Activated CD8-positive, alpha-beta T cell treated with anti-CD3 and anti-CD28 coated beads, Interleukin-2, amount 10 ng/mL, durations not matched to agents 7 days and 5 days (primary cell): ENCODE results near the gene BHLHE41. TPM values are rescaled to one million over a fixed set of nuclear protein-coding genes. Genes with fewer than 3 reads are reported as not detected.

Experiments
- ATAC-seq: fragments of 150-1000 bp; cut with Tn5 transposase; one replicate; pipeline ENCODE4 v1.10.0; 2021; ENCODE audit warnings: moderate library complexity
- CTCF ChIA-PET: fragments of 350-600 bp; sonication (Branson Sonifier 250); formaldehyde crosslinking; loops from one replicate; lab custom pipeline; 2021; ENCODE audit warnings: antibody characterized with exemption; lab: Charles Lee
- POLR2A ChIA-PET: fragments of 350-600 bp; sonication (Branson Sonifier 250); formaldehyde crosslinking; loops from one replicate; lab custom pipeline; 2021; ENCODE audit warnings: antibody characterized with exemption; lab: Charles Lee
- DNase-seq: peaks from one replicate; pipeline ENCODE4 v3.0.0-alpha.2; 2020
- H3K27ac Mint-ChIP-seq: one replicate; pipeline ENCODE4 v1.8.0; 2021; ENCODE audit warnings: mild to moderate bottlenecking, mixed read lengths
- H3K27me3 Mint-ChIP-seq: one replicate; pipeline ENCODE4 v1.8.0; 2021; ENCODE audit warnings: low read depth, mixed read lengths
- H3K36me3 Mint-ChIP-seq: one replicate; pipeline ENCODE4 v1.8.0; 2021; ENCODE audit warnings: low read depth, mixed read lengths
- H3K4me1 Mint-ChIP-seq: one replicate; pipeline ENCODE4 v1.8.0; 2021; ENCODE audit warnings: low read depth, mixed read lengths
- H3K4me3 Mint-ChIP-seq: one replicate; pipeline ENCODE4 v1.8.0; 2021; ENCODE audit warnings: mild to moderate bottlenecking, mixed read lengths
- H3K9me3 Mint-ChIP-seq: one replicate; pipeline ENCODE4 v1.8.0; 2022; ENCODE audit warnings: mixed read lengths; ENCODE audit not compliant: insufficient read depth
- total RNA-seq, 2 experiments: library from RNA; stranded (reverse); gene quantifications; one replicate each; pipeline ENCODE4 v1.2.3, GENCODE V29; 2021

BHLHE41 gene
- total RNA-seq, 2 experiments from 2014 or later, result not detected

GRCh38 chr12:26121323-26122060, 3.3 kb downstream of the BHLHE41 start:
- no peak for ATAC-seq
- ChIA-PET POLR2A (interaction anchor here (0.6 kb wide), 1 partner anchor 929 kb away, joined by 3 read pairs; no protein-coding TSS in a partner anchor), CTCF (interaction anchor here (1.2 to 1.4 kb wide), 2 partner anchors 24 to 492 kb away, joined by 3 to 4 read pairs; no protein-coding TSS in a partner anchor)
- Mint-ChIP-seq H3K36me3 (no peaks in the 10 kb centered on the region), H3K4me1 (peaks cover 30% of the 10 kb centered on the region), H3K27ac (no peak overlapping the region), H3K9me3 (no peaks in the 10 kb centered on the region), H3K4me3 (peak overlapping the region; percentile 53), H3K27me3 (peaks cover 75% of the 10 kb centered on the region)
- no peak for DNase-seq

DNA sequence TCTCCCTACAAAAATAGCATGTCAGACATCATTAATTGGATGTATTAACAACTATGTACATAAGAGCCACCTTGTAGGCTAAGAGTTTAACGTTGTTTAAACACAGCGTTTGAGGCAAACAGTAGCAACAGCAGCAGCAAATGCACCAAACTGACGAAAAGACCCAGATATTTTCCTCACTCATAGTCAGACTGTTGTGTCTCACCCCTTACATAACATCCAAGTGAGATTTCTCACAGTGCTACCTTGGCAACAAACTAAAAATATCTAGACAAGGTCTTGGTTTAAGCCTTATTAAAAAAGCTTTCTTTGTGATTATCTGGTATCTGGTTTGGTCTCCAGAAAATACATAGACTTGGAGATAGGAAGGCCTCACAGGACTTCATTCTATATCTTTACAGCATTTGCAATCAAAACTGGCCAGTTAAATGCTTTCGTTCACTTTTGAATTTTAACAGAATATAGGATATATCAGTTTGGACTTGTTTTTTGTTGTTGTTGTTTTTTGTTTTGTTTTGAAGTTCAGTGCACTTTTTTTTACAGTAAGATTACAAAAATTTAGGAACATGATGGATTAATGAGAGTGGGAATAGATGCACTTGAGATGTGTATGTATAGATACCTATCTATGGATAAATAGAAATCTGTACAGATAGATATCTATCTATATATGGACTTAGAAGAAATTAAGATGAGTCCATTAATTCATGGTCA, 4.1 kb downstream of the BHLHE41 start:
- peaks cover 27% of the 10 kb centered on the region for H3K4me1 Mint-ChIP-seq

DNA sequence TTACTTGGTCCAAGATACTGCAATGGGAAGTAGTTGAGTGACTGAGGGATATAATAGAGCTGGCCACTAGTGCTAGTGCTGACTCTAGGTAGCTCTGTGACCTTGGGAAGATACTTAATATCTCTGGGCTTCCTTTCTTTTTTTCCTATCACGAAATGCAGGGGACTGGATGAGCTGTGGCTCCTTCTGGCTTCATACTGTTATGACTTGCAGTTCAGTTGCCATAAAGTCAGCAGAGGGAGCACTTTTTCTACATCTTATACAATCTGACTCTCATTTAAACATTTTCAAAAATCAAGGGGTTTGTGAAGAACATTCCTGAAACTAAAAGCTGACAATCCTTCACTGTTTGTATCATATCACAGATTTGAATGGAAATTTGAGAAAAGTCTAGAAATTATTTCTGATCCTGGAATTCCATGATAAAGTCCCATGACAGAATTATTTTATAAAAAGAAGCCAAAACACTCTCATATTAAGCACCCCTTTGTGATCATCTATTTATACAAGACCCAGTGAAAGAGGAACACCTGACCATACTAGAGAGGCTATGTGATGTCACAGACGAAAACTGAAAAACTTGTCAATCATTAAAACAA, 5.3 kb downstream of the BHLHE41 start:
- ChIA-PET POLR2A (no interaction called here), CTCF (interaction anchor here (0.5 to 3.0 kb wide), 21 partner anchors 9 to 626 kb away, joined by 3 to 11 read pairs (median 3); no protein-coding TSS in a partner anchor)
- ATAC-seq (no peak), DNase-seq (no peak)
- Mint-ChIP-seq H3K27ac (no peak overlapping the region), H3K4me3 (no peak overlapping the region), H3K36me3 (no peaks in the 10 kb centered on the region), H3K9me3 (no peaks in the 10 kb centered on the region), H3K4me1 (peaks cover 20% of the 10 kb centered on the region), H3K27me3 (peaks cover 70% of the 10 kb centered on the region)

More for the DNA sequence above, 4.1 kb downstream of the BHLHE41 start:
- ChIA-PET CTCF (interaction anchor here (1.2 to 3.0 kb wide), 4 partner anchors 23 to 532 kb away, joined by 3 to 11 read pairs (median 5); no protein-coding TSS in a partner anchor), POLR2A (no interaction called here)
- Mint-ChIP-seq H3K36me3 (no peaks in the 10 kb centered on the region), H3K27me3 (peaks cover 73% of the 10 kb centered on the region), H3K4me3 (no peak overlapping the region), H3K9me3 (no peaks in the 10 kb centered on the region), H3K27ac (no peak overlapping the region)
- ATAC-seq (no peak), DNase-seq (no peak)

- Mint-ChIP-seq H3K4me1 (peaks cover 20% of the 10 kb centered on the region), H3K9me3 (no peaks in the 10 kb centered on the region), H3K27ac (no peak overlapping the region), H3K27me3 (peaks cover 64% of the 10 kb centered on the region), H3K36me3 (no peaks in the 10 kb centered on the region), H3K4me3 (no peak overlapping the region)
- CTCF ChIA-PET, result interaction anchor here (1.1 to 3.0 kb wide), 8 partner anchors 21 to 534 kb away, joined by 3 to 11 read pairs (median 4); no protein-coding TSS in a partner anchor
- DNase-seq (no peak), ATAC-seq (no peak)
- POLR2A ChIA-PET, result interaction anchor here (0.6 kb wide), 1 partner anchor 572 kb away, joined by 3 read pairs; no protein-coding TSS in a partner anchor
Observed at GRCh38 chr12:26118308-26118707, 6.5 kb downstream of the BHLHE41 start.

DNA sequence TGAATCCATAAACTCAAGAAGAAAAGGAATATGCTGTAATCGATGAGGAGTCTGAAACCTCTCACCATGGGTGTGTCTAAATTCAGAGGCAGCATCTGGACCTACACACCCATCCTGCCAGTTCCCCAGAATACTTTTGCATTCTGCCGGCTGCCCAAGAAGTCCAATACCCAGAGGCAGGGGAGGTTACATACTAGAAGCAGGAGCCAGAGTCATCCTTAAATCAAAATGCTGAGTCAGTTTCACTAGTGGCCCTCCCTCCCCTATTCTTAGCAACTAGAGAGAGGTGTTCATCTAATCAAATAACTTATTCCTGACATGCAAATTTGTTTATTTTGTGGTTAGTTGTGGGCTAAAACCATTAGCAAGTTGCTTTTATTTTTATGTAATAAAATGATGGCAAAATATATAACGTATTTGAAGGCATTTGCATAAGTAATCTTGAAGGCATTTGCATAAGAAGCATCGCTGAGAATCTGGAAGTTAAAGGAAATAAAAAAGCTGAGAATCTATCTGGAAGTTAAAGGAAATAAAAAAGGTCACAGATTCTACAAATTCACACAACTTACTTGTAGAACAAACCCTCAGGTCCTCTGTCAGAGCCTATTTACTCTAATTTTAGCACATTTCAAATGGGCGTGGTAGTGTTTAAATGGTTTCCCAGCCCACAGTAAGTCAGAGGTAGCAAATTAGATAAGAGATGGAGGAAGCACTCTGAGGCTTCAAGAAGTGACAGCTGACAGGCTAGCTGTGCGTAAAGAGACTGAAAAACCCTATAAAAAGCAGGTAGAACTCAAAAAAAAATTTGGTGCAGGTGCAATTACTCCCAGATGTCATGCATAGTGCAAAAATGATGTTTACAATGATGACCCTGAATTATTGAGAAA, 7.8 kb downstream of the BHLHE41 start:
- Mint-ChIP-seq H3K4me1 (peaks cover 15% of the 10 kb centered on the region), H3K27me3 (peaks cover 67% of the 10 kb centered on the region), H3K4me3 (no peak overlapping the region), H3K9me3 (no peaks in the 10 kb centered on the region), H3K27ac (no peak overlapping the region), H3K36me3 (no peaks in the 10 kb centered on the region)
- ChIA-PET POLR2A (no interaction called here), CTCF (interaction anchor here (1.1 to 2.2 kb wide), 2 partner anchors 20 to 497 kb away, joined by 4 to 10 read pairs; no protein-coding TSS in a partner anchor)
- no peak for DNase-seq
- ATAC-seq, result no peak

GRCh38 chr12:26114720-26115401, 10.0 kb downstream of the BHLHE41 start:
- Mint-ChIP-seq H3K9me3 (no peaks in the 10 kb centered on the region), H3K27me3 (peaks cover 61% of the 10 kb centered on the region), H3K36me3 (no peaks in the 10 kb centered on the region), H3K4me3 (peak overlapping the region; percentile 48), H3K4me1 (peaks cover 9% of the 10 kb centered on the region), H3K27ac (no peak overlapping the region)
- DNase-seq, result no peak
- no peak for ATAC-seq
- ChIA-PET POLR2A (no interaction called here), CTCF (interaction anchor here (0.7 to 2.2 kb wide), 4 partner anchors 10 to 499 kb away, joined by 3 to 10 read pairs (median 4); partner anchors contain the start of gene BHLHE41)

DNA sequence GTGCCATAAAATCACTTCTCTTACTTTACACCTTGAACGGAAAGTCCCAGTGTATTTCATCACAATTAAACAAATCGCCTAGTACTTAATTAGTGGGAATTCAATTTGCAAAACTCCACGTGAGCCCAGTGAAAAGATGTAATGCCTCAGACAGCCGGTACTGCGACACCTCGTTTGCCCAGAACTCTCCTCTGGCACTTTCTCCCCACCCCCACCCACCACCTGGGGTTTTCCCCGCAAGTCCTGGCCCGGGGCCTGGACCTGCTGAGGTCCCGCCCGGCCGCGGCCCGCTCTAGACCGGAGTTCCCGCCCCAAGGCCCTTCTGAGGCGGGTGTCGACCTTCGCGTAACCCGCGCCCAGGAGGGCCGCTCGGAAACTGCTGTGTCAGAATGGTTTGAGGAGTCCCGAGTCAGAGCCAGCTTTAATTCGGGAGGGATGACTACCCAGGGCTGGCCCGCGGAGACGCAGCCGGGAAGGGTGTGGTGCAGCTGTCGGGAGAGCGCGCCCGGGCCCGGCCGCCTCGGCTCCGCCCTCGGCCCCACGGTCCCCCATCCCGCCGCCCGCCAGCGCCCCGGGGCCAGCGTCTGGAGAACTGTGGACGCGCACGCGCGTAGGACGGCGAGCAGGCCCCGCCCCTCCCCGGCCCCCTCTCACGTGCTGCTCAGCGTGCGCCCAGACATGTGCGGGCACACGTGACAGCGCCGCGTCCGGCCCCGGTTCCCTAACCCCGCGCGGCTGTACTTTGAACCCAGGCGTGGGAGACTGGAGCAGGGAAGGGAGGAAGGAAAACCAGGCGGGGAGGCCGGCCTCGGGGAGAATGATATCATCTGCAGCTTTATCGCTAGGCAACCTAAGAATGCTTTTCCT, 10.8 kb downstream of the BHLHE41 start:
- peak overlapping the region; percentile 7 for H3K27ac Mint-ChIP-seq
- ATAC-seq (peak; percentile 89), DNase-seq (peak; percentile 76)
- H3K9me3 Mint-ChIP-seq, result no peaks in the 10 kb centered on the region
- peak overlapping the region; percentile 61 for H3K4me3 Mint-ChIP-seq
- H3K36me3 Mint-ChIP-seq, result no peaks in the 10 kb centered on the region
- CTCF ChIA-PET, result interaction anchor here (0.7 kb wide), 1 partner anchor 10 kb away, joined by 3 read pairs; the partner anchor contains the start of gene BHLHE41
- H3K4me1 Mint-ChIP-seq, result peaks cover 9% of the 10 kb centered on the region
- peaks cover 61% of the 10 kb centered on the region for H3K27me3 Mint-ChIP-seq
- POLR2A ChIA-PET, result no interaction called here

DNA sequence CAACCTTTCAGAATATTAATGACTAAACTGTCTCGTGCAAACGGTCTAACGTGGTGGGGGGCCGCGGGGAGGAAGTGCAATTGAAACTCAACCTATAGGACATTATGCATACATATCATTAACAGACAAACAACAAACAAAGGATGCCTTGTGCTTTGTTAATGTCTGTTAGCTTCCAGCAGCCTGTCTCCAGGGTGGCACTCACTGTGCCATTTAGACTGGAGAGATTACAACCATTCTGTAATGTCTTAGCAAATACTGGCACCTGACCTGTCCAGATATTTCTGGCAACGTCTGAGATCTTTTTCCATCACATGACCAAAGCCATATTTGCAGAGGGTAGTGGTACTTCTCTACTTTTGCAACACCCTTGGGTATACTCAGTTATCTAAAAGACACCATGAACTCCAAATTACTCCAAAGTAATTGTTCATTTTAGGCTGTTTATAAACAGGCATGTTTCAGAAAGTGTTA, 11.6 kb downstream of the BHLHE41 start:
- DNase-seq, result no peak
- ChIA-PET CTCF (no interaction called here), POLR2A (no interaction called here)
- Mint-ChIP-seq H3K36me3 (no peaks in the 10 kb centered on the region), H3K27ac (no peak overlapping the region), H3K4me1 (peaks cover 9% of the 10 kb centered on the region), H3K9me3 (no peaks in the 10 kb centered on the region), H3K27me3 (peaks cover 58% of the 10 kb centered on the region), H3K4me3 (no peak overlapping the region)
- no peak for ATAC-seq

- no peak overlapping the region for H3K4me3 Mint-ChIP-seq
Observed at GRCh38 chr12:26112703-26113147, 12.1 kb downstream of the BHLHE41 start.

More at GRCh38 chr12:26112703-26113147, 12.1 kb downstream of the BHLHE41 start:
- peaks cover 9% of the 10 kb centered on the region for H3K4me1 Mint-ChIP-seq
- peaks cover 56% of the 10 kb centered on the region for H3K27me3 Mint-ChIP-seq
- ATAC-seq (no peak), DNase-seq (no peak)
- POLR2A ChIA-PET, result no interaction called here
- H3K36me3 Mint-ChIP-seq, result no peaks in the 10 kb centered on the region
- no peaks in the 10 kb centered on the region for H3K9me3 Mint-ChIP-seq
- CTCF ChIA-PET, result no interaction called here
- no peak overlapping the region for H3K27ac Mint-ChIP-seq
